Stimulated activated CD4-positive, alpha-beta T cell treated with anti-CD3 and anti-CD28 coated beads, TNF-alpha, amount 100 ng/mL, for 24 hours (primary cell): ENCODE results near the gene SETD4.
A peak's percentile ranks its signal among the peaks of the same experiment; 100 is the strongest.
"Not testable (repeated sequence)": the region's sequence is repeated elsewhere in the genome, so short reads cannot be mapped to it uniquely, and the experiment has no call there.

Experiments used
- DNase-seq, 3 experiments: peaks; one replicate each; pipeline ENCODE4 v3.0.0-alpha.2; 2020; ENCODE audit warnings: low read depth in 3 of 3

SETD4 gene

DNA sequence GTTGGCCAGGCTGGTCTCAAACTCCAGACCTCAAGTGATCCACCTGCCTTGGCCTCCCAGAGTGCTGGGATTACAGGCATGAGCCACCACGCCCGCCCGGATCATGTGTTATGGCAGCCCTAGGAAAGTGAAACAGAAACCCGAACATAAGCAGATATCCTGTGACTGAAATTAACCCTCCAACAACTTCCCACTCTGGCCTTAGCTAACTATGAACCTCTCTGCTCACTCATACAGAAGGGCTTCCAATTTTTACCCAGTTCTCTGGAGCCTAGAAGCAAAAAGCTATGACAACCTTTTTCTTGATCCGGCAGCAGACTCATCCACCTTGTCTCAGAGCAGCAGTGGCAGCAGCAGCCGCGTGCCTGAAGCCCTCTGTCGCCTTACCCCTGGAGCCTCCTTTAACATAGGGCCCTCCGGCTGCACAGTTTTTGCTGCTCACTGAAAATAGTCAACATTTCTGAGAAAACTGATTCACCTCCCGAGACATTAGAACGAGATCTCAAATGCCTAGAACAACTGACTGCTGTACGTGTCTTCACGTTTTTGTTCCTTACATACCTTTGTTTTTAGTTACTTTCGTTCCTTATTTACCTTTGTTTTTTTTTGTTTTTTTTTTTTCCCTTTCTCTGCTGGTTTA, 18.8 kb upstream of the SETD4 start:
- DNase-seq: peak; percentile 6 to 29 (median 18)

DNA sequence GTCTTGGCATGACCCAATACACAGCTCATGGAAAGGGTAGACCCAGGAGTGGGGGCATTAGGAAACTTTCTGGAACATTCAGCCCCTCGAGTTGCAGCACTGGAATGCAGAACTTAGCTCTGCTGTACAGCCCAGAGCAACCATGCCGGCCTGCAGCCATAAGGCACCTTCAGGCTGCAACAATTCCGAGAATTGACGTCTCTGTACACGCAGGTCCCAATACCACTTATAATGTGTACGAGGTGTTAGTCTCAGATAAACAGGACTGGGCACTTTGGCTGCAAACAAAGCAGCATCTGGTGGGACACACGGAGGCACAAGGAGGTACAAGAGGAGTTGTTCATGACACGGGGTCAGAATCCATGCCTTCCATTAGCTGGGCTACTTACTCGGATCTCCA, 17.4 kb upstream of the SETD4 start:
- DNase-seq: no peak

DNA sequence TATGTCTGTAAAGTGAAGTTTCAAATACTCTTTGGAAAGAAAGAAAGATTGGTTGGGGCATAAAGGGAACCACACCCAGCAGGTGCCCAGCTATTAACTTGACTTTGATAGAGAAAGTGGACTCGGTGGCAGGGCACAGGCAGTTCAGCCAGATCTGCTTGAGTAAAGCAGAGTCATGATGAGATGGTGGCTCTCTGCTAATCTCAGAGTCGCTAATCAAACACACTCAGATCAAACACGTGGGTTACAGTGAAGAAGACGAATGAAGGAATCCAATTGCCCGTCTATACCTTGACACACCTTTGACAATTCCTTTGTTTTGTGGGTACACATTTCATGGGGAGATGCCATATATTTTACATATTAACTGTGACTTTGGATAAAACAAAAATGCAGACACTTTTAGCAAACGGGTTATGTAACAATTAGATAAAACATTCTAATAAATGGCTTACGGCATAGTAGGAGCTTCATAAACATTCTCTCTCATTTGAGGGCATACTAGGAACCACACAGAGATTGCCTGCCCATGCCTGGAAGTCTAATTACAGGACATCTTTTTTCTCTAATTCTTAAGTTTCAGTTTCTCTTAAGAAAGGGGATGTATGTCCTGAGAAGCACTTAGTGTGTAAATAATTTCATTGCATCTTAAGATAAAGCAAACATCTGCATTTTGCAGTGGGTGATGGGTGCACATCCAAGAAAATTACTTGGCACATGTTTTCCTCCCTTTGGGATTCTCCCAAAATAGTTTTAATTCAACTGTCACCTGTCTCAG, 16.7 kb upstream of the SETD4 start:
- no peak for DNase-seq

DNA sequence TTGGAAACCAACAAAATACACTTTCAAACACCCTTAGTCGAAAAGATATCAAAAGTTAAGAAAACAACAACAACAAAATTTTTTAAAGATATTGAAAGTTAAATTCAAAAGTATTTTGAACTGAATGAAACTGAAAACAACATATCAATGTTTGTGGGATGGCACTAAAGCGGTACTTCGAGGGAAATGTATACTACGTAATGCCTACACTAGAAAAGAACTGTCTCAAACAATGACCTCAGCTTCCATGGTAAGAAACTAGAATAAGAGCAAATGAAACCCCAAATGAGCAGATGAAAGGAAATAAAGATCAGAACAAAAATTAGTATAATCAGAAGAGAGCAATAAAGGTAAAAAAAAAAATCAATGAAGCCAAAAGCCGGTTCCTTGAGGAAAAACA, 15.6 kb upstream of the SETD4 start:
- DNase-seq: no peak

DNA sequence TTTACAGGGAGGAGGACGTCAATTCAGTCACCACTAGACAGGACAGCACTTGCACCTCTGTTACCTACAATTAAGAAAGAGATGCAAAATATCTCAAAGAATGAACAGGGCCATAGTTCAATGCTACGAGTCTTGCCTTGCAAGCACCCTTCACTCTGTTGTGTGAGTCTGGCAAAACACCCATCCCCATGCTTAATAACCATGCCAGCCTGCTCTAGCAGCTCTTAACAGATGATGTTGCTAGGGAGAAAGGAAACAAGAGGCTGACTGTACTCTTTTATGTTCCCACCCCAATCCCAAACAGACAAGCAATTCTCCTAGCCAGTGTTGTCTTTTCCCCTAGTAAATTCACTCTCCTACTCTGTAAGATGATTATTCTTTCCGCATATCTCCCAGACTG, 14.8 kb upstream of the SETD4 start:
- DNase-seq: no peak

DNA sequence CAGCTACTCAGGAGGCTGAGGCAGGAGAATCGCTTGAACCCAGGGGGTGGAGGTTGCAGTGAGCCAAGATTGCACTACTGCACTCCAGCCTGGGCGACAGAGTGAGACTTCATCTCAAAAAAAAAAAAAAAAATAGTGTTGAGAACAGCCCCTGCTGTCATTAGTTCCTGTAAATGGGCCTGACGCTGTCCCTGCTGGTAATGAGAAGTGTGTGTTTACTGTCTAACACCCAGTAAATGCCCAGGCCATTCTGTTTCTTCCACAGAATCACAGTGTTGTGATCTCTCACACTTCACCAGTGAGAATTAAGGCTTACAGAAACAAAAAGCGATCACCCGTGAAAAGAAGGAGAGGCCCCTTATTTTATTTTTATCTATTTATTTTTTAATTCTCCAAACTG, 13.6 kb upstream of the SETD4 start:
- not testable (repeated sequence) for DNase-seq

DNA sequence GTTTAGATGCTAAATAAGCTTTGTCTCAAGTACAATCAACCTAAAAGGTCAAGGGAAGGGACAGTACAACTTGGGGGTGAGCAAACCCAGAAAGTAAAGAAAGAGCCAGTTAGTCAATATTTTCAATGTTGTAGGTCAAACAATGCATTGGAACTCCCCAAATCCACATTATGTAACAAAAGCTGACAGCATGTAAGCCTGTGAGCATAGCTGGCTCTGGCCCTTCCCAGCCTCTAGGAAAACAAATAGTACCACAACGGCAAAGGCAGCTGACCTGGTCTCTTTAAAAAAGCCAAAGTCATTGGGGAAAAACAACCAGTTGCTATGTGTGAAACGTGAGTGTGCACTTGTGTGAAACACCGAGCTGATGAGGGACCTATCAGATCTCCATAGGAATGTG, 12.9 kb upstream of the SETD4 start:
- no peak for DNase-seq

DNA sequence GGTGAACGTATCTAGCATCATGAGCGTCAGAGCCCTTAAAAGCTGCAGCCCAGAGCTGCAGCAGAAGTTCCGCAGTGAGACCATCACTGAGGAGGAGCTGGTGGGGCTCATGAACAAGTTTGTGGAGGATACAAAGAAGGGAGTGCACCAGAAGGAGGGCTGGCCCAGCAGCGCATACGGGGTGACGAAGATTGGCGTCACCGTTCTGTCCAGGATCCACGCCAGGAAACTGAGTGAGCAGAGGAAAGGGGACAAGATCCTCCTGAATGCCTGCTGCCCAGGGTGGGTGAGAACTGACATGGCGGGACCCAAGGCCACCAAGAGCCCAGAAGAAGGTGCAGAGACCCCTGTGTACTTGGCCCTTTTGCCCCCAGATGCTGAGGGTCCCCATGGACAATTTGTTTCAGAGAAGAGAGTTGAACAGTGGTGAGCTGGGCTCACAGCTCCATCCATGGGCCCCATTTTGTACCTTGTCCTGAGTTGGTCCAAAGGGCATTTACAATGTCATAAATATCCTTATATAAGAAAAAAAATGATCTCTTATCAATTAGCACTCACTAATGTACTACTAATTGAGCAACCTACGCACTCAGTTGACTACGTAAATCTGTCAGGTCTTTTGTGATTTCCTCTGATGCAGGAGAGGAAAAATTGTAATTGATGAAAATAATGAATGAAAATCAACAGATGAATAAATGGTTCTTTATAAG, 12.3 kb upstream of the SETD4 start:
- no peak for DNase-seq

DNA sequence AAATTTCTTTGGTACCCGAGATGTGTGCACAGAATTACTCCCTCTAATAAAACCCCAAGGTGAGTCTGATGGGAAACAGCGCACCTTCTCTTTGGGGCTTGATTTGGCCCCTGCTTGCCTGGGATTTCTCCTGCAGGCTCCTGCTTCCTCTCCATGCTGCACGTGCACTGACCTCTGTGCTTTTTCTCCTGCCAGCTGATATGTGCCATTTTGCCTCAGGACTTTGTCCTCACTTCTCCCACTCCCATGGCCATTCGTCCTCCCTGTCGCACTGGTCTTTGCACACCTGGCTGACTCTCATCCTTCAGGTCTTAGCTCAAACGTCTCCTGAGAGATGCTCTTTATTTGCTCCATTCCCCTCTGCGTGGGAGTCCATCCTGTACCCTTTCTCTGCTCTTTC, 10.7 kb upstream of the SETD4 start:
- no peak for DNase-seq

DNA sequence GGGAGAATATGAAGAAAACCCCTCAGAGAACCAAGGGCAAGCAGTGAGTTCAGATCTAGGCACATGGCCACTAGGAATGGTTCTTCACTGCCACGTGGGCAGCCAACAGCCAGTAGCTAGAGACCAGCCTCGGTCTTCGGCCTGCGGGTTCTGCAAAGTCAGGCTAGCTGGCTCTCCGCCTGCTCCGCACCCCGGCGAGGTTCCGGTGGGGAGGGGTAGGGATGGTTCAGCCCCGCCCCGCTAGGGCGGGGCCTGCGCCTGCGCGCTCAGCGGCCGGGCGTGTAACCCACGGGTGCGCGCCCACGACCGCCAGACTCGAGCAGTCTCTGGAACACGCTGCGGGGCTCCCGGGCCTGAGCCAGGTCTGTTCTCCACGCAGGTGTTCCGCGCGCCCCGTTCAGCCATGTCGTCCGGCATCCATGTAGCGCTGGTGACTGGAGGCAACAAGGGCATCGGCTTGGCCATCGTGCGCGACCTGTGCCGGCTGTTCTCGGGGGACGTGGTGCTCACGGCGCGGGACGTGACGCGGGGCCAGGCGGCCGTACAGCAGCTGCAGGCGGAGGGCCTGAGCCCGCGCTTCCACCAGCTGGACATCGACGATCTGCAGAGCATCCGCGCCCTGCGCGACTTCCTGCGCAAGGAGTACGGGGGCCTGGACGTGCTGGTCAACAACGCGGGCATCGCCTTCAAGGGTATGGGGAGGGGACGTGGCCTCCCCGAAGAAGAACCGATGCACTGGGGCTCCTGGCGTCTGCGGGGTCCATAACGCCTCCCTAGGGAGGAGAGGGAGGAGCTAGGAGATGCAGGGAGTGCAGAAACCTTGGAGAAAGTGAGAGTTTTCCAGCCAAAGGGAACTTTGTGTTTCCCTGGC, 9.6 kb upstream of the SETD4 start, which contains the start of gene CBR1:
Gene CBR1, plus strand, starts transcription at position 312 of the 871 bp plus-strand sequence. Its CDS starts 92 bp downstream, at position 404.
- peak; percentile 81 to 89 (median 82) for DNase-seq

DNA sequence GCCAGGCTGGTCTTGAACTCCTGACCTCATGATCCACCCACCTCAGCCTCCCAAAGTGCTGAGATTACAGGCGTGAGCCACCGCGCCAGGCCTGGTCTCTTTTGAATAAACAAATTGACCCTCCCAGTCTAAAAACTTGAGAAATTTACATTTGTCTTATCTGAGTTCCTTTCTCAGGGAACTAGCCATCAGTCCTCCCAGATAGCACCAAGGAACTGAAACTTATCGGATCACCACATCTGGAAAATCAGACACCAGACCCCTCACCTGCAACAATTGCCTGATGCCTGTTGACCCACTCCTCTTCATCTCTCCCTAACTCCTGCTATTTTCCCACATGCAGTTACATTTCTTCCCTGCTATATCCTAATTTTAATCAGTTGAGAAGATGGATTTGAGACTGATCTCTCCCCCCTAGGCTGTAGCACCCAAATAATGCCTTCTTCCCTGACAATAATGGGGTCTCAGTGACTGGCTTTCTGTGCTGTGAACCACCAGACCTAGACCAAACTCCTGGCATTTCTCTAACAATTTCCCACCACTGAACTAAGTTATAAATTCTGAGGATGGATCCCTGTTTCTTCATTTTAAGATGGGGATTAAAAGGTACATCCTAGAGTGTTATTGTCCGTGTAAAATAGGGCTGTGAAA, 8.5 kb upstream of the SETD4 start:
- no peak for DNase-seq

DNA sequence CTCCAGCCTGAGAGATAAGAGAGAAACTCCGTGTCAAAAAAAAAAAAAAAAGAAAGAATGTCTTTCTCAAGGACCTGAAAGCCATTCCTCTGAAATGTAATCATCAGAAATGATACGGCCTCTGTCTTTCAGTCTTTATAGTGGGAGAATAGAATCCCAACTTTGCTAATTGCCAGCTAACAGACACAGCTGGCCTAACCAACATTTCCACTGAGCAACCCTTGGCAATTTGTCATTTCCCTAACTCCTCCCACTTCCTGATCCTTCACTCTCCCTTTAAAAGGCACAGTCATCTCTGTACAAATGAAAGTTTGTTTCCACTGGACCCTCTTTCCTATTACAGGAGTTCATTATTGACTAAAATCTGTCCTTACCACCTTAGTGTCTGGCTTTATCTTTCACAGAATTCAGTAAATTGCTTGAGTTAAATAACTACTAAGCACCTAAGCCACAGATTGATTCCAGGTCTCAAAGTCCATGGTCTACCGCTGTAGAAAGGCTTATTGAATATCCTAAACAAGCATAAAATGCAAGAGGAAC, 5.2 kb upstream of the SETD4 start:
- no peak for DNase-seq

DNA sequence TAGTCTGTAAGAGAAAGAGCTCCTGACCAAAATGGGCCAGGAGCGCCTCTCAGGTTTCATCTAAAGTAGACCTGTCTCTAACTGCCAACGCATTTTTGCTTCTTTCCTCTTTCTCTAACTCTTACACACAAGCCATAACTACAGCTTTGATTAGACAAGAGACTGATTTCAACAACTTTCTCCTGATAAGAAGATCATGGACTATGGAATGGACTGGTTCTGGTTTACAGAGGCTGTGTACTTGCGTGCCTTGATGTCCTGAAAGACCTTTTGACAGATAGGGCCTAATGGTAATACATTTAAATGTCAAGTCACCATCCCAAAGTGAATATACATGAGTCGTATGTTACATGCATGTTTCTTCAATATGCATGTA, 3.7 kb upstream of the SETD4 start:
- DNase-seq: no peak

DNA sequence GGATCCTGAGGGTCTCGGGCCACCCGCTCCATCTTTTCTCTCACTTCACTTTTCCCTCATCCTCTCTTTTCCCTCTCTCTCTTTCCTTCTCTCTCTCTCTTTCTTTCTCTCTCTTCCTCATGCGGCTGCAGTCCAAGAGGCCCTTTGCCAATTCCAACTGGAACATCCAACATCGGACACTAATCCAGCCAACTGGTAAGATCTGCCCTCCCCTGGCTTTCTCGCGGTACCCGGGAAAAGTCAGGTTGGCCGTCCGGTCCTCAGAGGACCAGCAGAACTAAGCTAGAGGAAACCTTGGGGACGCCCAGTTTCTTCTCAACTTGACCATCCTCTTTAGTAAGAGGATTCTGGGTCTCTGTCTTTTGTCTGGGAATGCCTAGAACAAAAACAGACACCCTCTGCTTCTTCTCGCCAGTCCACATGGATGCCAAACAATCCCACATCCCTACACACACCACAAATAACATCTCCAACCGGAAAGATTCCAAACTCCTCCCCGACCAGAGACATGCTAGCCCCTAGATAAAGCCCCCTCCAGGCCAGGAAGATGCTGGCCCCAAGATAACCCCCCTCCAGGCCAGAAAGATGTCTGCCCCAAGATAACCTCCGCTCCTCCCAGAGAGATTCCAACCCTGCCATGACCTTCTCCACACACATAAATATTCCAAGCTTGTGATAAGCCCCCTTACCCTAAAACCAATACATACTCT, 3.2 kb upstream of the SETD4 start:
- no peak for DNase-seq

DNA sequence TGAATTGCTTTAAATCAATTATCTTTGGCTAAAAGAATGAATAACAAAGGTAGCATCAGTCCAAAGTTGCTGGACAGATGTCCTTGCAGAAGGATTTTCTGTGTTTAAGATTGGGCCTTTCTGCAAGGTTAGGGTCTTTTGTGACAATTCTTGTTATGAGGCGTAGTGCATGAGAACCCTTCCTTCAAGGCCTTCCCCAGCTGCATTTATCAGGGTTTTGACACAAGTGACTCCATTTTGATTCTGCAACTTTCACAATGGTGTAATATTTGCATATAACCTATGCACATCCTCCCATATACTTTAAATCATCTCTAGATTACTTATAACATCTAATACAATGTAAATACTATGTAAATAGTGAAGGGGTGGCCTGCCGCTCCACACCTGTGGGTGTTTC, 1.1 kb upstream of the SETD4 start:
- no peak for DNase-seq

DNA sequence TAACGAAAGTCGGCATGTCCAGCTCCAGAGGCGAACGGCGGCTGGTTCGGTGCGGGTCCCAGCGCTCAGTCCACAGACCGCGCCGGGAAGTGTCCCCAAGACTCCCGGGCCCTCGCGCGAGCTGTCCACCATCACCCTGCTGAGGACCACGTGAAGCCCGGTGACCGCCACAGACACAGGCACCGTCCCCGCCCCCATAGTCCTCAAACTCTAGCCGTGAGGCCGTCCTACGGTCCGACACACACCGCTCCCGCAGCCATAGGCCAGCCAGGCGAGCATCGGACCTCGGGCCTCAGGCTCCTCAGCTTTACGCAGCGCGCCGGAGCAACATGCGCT, 535 bp downstream of the SETD4 start:
- DNase-seq: peak in 2 of 3 experiments; percentile 6 to 27

DNA sequence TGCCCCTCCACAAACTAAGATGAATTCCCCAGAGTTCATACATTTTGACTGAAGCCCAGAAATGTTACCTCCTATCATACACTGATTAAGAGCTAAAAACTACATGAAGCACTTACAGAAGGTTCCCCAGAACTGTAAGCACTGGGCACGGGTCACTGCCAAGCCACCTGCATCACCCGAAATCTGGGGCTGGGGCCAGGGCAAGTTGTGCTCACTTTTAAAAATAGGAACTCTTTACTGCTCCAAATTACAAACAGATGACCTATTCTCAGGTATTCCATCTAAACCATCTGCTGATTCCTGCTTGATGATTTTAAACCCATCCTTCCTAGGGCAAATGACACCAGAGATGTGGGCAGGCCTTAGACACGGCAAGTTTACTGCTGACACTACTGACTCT, 4.8 kb downstream of the SETD4 start:
- no peak for DNase-seq

DNA sequence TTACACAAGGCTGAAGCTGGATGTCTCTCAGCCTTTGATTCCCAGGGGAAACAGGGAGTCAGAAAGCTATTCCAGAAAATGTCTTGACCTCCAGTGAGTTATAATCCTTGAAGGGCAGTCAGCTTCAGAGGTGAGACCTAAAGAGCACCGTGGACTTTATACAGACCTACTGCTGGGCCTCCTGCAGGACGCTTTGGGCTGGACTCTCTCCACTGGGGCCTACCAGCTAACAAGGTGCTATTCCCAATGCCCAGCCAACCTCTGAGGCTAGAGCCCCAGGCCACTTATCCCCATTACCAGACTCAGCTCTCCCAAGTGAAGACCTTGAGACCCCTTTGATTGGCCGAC, 6.6 kb downstream of the SETD4 start:
- no peak for DNase-seq

DNA sequence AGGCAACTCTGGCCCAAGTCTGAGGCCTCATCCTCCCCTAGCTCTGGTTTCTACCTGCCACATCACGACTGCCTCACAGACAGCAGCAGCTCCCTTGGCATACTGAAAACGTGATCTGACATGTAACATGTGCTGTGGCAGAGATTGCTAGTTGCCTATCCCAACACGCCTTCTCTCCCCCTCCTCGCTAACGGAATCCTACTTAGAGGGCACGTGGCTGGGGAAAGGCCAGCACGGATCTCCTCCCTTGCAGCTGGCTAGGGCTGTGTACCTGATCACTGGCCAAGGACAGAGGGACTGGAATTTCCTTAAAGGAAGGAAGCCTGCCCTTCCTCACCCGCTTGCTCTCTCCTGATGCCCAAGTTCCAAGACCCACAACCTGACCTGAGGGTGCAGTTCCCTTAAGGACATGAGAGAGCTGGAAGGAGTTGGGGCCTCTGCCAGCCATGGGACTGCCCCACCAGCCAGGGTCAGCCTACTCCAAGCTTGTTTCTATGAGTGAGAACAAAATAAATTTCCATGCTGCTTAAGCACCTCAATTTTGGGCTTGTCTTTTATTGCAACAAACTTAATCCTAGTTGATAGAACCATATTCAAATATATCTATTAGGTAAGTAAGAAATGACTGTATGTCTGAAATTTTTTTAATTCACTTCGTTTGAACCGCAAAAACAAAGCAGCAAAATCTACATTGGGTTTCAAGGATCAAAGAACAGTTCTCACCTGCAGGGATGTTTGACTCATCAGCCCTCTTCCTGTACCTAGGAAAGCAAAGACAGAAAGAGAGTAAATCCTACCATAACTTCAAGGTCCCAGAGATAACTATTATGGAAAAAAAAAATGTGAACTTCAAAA, 7.2 kb downstream of the SETD4 start:
- no peak for DNase-seq

DNA sequence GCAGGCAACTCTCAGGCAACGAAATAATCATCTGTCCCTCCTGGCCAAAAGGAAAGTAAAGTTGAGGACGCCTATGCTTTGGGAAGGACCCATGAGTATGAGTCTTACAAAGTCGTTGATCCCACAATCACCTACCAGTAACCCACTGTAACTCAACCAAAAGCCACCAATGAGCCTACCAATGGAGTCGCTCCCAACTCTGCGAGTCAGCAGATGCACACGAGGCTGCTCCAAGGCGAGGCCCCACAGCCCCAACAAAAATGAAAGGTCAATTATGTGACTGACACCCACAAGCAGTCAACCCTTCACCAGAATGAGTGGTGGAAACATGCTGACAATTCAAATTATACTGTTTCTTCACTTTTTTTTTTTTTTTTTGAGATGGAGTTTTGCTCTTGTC, 12.0 kb downstream of the SETD4 start:
- no peak for DNase-seq
